MM.1S (cell line): ENCODE measurements around the gene ARHGEF7.

Source experiments
- CTCF ChIP-seq: fragments of 300-600 bp; sonication (generic); IDR thresholded peaks from 2 replicates; pipeline ENCODE4 v1.5.1; 2016; ENCODE audit warnings: antibody characterized with exemption, low read length, mixed read lengths
- EZH2phosphoT487 ChIP-seq: fragments of 300-600 bp; sonication (generic); IDR thresholded peaks from 2 replicates; pipeline ENCODE4 v1.6.1; 2018; ENCODE audit warnings: antibody characterized with exemption, low read length

GRCh38 chr13:111116856-111117255 lies 1.7 kb downstream of the ARHGEF7 start:
- TF ChIP-seq CTCF (no peak), EZH2phosphoT487 (no peak)
